LNCaP clone FGC (cell line): Measurements from ENCODE around the gene CSNK1E.

Experiments
- DNase-seq: peaks from one replicate; pipeline ENCODE4 v3.0.0-alpha.2; 2011; ENCODE audit warnings: low read depth
- H3K4me3 ChIP-seq: 2 replicates; pipeline ENCODE4 v1.5.1; 2011; ENCODE audit warnings: mild to moderate bottlenecking, low read depth, low read length, control low read depth
- TF ChIP-seq, protein P1 (sequence below): IDR thresholded peaks from 2 replicates; pipeline ENCODE4 v1.5.1; 2012; ENCODE audit warnings: mild to moderate bottlenecking; ENCODE audit not compliant: control insufficient read depth, insufficient read depth; ENCODE audit errors: extremely low read depth

CSNK1E gene

DNA sequence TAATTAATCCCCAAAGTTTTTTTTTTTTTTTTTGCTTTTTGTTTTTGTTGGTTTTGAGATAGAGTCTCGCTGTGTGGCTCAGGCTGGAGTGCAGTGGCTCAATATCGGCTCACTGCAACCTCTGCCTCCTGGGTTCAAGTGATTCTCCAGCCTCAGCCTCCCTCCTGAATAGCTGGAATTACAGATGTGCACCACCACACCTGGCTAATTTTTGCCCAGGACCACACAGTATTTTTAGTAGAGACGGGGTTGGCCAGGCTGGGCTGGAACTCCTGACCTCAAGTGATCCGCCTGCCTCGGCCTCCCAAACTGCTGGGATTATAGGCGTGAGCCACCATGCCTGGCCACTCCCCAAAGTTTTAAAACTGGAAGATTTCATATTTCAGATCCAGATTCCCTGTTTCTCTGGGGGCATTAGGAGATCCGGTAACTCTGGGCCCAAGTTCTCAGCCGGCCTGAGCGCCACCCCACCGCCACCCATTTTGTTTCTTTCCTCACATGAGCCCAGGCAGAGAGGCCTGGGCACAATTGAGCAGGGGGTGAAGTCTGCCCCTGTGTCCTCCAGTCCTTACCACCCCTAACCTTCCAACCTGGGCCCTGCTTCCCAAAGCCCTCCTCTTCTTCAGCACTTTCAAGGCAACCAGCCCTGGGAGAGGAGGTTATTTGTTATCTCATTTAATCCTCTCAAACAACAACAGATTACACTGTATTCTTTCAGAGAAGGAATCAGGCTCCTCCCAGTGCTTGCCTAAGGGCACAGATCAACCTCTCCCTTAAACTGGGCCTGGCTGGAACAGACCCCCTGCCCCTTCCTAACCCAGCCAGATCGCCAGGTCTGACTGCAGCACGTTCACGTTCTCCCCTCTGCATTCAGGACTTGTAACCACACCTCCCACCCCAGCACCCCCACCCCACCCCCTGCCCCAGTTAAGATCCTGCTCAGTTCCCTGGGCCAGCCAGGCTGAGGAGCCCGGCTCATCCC is 1.9 kb upstream of the CSNK1E start:
- TF ChIP-seq, protein P1, sequence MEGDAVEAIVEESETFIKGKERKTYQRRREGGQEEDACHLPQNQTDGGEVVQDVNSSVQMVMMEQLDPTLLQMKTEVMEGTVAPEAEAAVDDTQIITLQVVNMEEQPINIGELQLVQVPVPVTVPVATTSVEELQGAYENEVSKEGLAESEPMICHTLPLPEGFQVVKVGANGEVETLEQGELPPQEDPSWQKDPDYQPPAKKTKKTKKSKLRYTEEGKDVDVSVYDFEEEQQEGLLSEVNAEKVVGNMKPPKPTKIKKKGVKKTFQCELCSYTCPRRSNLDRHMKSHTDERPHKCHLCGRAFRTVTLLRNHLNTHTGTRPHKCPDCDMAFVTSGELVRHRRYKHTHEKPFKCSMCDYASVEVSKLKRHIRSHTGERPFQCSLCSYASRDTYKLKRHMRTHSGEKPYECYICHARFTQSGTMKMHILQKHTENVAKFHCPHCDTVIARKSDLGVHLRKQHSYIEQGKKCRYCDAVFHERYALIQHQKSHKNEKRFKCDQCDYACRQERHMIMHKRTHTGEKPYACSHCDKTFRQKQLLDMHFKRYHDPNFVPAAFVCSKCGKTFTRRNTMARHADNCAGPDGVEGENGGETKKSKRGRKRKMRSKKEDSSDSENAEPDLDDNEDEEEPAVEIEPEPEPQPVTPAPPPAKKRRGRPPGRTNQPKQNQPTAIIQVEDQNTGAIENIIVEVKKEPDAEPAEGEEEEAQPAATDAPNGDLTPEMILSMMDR: no peak
- no peak overlapping the region for H3K4me3 ChIP-seq
- no peak for DNase-seq

DNA sequence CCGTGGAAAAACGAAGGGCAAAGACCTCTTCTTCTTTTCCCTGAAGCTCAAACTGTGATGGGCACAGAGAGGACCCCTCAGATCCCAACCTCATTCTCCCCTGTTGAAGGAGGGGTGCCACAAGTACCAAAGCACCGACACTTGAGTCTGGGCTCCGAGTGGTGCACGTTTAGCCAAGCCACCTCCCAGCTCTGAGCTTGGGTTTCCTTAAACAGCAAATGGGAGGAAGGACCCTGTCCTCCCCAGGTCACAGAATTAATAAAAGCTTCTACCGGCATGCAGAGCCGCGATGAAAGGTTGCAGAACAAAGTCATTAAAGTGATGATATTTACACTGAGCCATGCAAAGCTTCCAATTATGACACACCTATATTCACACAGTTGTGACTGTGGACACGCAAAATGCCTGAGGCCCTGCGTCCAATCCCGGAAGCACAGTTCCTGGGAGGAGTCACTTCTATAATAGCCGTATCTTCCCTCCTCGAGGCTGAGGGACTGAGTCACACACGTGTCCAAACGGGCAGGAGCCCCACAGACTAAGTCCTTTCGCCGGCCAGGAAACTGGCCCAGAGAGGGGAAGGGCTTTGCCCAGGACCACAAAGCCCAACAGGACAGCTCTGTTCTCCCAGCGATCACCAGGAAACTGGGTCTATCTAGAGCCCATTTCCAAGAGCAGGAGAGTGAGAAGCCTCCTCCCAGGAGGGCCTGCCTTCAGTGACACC is 922 bp upstream of the CSNK1E start:
- H3K4me3 ChIP-seq: peak overlapping the region; percentile 56
- DNase-seq: peak; percentile 80
- TF ChIP-seq, protein P1: no peak

DNA sequence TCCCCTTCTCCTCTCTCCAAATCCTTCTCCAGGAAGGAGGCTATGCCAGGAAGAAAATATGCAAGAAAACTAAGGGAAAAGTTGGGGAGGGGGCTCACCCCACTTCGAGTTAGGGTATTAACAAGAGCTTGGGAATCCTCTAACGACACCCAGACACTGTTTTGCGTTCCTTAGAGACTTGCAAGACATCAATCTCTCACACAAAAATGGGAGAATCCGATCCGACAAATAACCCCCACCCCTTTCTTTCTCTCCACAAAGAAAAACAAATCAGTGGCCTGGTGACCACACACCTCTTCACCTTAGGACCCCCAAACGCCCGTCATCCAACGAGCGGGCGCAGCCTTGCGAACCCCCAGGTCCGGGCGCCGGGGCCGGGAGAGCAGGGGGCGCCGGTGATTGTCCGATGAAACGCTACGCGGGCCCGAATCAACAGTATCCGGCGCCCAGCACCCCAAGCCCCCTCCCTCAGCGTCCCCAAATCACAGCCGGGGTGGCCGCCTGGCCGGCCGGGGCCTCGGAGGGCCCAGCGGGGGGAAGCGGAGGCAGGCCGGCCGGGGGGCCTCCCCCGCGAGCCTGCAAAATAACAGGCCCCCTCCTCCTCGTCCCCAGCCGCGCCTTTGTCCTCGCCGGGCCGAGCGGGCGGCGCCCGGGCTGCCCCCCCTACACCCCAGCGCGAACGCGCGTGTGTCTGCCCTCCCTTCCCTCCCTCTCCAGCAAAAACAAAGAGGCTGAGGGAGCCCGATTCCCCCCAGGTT is 690 bp downstream of the CSNK1E start:
- H3K4me3 ChIP-seq: peak overlapping the region; percentile 79
- TF ChIP-seq, protein P1: no peak
- DNase-seq: no peak

DNA sequence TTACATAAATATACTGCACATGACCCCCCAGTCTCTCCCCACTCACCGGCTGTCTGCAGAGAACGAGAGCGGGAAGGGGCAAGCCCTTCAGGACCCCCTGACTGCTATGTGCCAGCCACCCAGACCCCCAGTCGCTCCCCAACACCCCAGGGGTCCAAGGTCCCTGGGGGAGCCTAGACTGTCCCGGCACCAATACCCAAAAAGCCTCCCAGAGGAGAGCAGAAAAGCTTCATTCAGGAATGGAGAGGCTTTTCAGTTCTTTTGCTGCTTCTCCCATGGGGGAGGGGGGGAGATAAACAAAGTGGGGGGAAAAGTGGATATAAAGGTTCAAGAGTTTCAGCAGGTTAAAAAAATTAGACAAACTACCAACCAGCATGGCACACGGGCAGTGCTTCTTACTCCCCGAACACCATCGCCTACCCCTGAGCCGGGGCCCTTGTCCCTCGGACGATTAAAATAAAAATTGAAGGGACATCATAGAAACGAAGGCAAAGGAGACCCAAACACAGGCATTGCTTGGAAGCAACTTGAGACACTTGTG is 1.3 kb downstream of the CSNK1E start:
- TF ChIP-seq, protein P1: no peak
- no peak for DNase-seq
- H3K4me3 ChIP-seq: peak overlapping the region; percentile 79

DNA sequence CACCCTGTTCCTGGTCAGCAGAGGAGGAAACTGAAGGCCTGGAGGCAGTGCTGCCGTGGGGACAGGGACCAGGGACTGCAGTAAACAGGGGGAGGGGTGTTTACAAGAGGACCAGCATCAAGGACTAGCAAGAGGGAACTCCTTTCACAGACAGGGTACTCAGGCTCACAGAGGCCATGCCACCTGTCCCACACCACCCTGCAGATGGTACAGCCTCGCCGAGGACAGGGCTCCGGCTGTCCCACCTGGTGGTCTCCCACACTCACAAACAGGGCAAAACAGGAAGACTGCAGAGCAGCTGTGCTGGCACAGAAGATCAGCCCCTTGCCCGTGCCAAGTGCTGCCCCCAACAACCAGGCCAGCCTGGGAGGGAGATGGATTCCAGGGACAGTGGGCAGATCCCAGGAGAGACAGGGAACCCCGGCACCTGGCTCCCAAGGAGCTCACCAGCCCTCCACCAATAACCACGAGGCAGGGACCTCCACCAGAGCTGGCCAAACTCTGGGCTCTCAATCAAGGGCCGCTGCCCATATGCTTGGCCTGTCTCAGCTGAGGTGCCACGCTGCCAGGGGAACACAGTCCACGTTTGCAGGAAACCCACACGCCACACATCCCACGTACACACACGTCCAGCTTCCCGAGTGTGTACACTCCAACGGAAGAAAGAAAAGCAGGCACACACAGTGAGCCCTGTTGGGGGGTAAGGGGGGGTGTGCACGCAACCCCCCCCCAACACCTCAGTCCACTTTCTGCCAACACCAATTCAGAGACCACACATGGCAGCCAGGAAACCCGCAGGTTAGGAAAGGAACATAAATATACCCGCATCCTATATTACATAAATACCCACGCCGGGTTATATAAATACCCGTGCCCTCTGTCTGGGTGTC is 2.1 kb downstream of the CSNK1E start:
- DNase-seq: no peak
- H3K4me3 ChIP-seq: peak overlapping the region; percentile 79
- TF ChIP-seq, protein P1: no peak
